Activated CD8-positive, alpha-beta T cell treated with anti-CD3 and anti-CD28 coated beads for 36 hours (primary cell): ENCODE data around the gene MFSD2A. TPM values are rescaled to one million over a fixed set of nuclear protein-coding genes. Genes with fewer than 3 reads are reported as not detected.

ENCODE experiments used
- ATAC-seq: fragments of 200-7000 bp; cut with Tn5 transposase; one replicate; pipeline ENCODE4 v1.10.0; 2021; ENCODE audit warnings: mild to moderate bottlenecking, moderate library complexity
- CTCF ChIA-PET: fragments of 350-600 bp; sonication (Branson Sonifier 250); formaldehyde crosslinking; loops from one replicate; lab custom pipeline; 2021; ENCODE audit warnings: antibody characterized with exemption; lab: Charles Lee
- POLR2A ChIA-PET: fragments of 350-600 bp; sonication (Branson Sonifier 250); formaldehyde crosslinking; loops from one replicate; lab custom pipeline; 2021; ENCODE audit warnings: antibody characterized with exemption; lab: Charles Lee
- DNase-seq: peaks from one replicate; pipeline ENCODE4 v3.0.0-alpha.2; 2020
- H3K27ac Mint-ChIP-seq: one replicate; pipeline ENCODE4 v1.8.0; 2021; ENCODE audit warnings: mild to moderate bottlenecking, mixed read lengths
- H3K27me3 Mint-ChIP-seq: one replicate; pipeline ENCODE4 v1.8.0; 2021; ENCODE audit warnings: mixed read lengths
- H3K36me3 Mint-ChIP-seq: one replicate; pipeline ENCODE4 v1.8.0; 2021; ENCODE audit warnings: low read depth, mixed read lengths
- H3K4me1 Mint-ChIP-seq: one replicate; pipeline ENCODE4 v1.8.0; 2021; ENCODE audit warnings: low read depth, mixed read lengths
- H3K4me3 Mint-ChIP-seq: one replicate; pipeline ENCODE4 v1.8.0; 2021; ENCODE audit warnings: mild to moderate bottlenecking, moderate library complexity, mixed read lengths
- H3K9me3 Mint-ChIP-seq: one replicate; pipeline ENCODE4 v1.8.0; 2021; ENCODE audit warnings: mixed read lengths
- intact Hi-C: fragments of 100-400 bp; cut with micrococcal nuclease; formaldehyde crosslinking; loops from one replicate; pipeline ENCODE4 v1.10.0; 2022
- total RNA-seq, 2 experiments: library from RNA; stranded (reverse); gene quantifications; one replicate each; pipeline ENCODE4 v1.2.3, GENCODE V29; 2021
- TF ChIP-seq, protein P1 (sequence below): fragments of 200-600 bp; IDR thresholded peaks from one replicate; pipeline ENCODE4 v1.8.0; 2022; ENCODE audit warnings: antibody characterized with exemption, mild to moderate bottlenecking

MFSD2A gene
- total RNA-seq, 2 experiments from 2014 or later: 15.0 to 19.3 TPM

DNA sequence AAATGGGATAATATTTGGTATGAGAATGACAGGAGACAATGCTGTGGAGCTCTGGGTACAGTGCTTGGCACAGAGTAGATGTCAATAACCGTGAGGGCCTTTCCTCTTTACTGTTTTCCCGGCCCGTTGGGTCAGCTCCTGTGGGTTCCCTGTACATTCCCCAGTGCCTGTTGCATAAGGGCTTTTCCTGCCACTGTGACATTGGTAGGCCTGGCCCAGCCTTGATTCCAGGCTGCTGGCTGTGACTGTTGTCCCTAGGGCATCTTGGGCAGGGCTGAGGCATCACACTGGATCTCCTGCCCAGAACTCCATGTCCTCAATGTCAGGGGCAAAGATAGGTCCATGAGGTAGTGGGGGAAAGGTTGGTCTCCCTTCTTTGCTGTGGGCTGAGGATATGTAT lies 27.4 kb upstream of the MFSD2A start:
- no peaks in the 10 kb centered on the region for H3K4me1 Mint-ChIP-seq
- H3K9me3 Mint-ChIP-seq: no peaks in the 10 kb centered on the region
- DNase-seq (no peak), ATAC-seq (no peak)
- no peak overlapping the region for H3K4me3 Mint-ChIP-seq
- no peak overlapping the region for H3K27ac Mint-ChIP-seq
- CTCF ChIA-PET: interaction anchor here (14.2 kb wide), 1 partner anchor 47 kb away, joined by 293 read pairs; no protein-coding TSS in a partner anchor
- TF ChIP-seq, protein P1, sequence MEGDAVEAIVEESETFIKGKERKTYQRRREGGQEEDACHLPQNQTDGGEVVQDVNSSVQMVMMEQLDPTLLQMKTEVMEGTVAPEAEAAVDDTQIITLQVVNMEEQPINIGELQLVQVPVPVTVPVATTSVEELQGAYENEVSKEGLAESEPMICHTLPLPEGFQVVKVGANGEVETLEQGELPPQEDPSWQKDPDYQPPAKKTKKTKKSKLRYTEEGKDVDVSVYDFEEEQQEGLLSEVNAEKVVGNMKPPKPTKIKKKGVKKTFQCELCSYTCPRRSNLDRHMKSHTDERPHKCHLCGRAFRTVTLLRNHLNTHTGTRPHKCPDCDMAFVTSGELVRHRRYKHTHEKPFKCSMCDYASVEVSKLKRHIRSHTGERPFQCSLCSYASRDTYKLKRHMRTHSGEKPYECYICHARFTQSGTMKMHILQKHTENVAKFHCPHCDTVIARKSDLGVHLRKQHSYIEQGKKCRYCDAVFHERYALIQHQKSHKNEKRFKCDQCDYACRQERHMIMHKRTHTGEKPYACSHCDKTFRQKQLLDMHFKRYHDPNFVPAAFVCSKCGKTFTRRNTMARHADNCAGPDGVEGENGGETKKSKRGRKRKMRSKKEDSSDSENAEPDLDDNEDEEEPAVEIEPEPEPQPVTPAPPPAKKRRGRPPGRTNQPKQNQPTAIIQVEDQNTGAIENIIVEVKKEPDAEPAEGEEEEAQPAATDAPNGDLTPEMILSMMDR: no peak
- no peaks in the 10 kb centered on the region for H3K27me3 Mint-ChIP-seq
- POLR2A ChIA-PET: no interaction called here
- intact Hi-C loops: loop anchor here (10.0 kb wide), 1 partner anchor 107 kb away; no protein-coding TSS in a partner anchor
- no peaks in the 10 kb centered on the region for H3K36me3 Mint-ChIP-seq

DNA sequence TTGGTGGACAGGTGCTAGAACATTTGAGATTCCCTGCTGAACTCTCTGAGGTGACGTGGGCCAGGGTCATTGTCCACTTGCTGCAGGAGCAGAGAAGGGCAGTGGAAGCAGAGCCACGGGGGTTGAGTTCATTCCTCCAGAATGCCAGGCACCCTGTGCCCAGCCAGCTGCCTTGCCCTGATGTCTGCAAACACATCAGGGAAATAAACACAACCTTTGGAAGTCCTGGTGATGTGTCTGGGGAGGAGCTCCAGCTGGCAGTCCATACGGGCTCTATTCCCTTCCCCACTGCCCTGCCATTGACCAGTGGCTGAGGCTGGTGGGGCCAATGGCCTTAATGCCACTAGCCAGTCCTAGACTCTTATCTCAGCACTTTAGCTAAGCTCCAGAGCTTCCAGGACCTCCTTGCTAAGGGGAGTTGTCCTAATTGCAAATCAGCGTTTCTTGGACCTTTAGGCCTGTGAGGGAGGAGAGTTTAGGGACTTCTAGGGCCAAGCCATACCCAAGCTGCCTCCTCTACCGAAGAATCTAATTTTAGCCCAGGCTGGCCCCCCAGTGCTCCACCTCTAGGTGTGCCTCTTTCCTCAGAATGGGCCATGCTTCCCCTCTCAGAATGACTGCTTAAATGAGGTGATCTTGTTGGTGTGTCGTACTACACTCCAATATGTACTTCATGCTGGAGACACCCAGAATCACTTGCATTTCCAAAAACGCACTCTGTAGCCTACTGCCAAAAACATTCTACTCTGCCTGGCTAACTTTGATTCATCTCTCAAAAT lies 25.9 kb upstream of the MFSD2A start:
- no peak for ATAC-seq
- intact Hi-C loops: loop anchor here (10.0 kb wide), 1 partner anchor 106 kb away; no protein-coding TSS in a partner anchor
- Mint-ChIP-seq H3K9me3 (no peaks in the 10 kb centered on the region), H3K4me3 (no peak overlapping the region), H3K27me3 (no peaks in the 10 kb centered on the region), H3K4me1 (no peaks in the 10 kb centered on the region), H3K36me3 (no peaks in the 10 kb centered on the region), H3K27ac (no peak overlapping the region)
- ChIA-PET POLR2A (no interaction called here), CTCF (interaction anchor here (1.1 to 1.3 kb wide), 3 partner anchors 9 to 27 kb away, joined by 3 to 4 read pairs (median 3); no protein-coding TSS in a partner anchor)
- TF ChIP-seq, protein P1: no peak
- DNase-seq: no peak

DNA sequence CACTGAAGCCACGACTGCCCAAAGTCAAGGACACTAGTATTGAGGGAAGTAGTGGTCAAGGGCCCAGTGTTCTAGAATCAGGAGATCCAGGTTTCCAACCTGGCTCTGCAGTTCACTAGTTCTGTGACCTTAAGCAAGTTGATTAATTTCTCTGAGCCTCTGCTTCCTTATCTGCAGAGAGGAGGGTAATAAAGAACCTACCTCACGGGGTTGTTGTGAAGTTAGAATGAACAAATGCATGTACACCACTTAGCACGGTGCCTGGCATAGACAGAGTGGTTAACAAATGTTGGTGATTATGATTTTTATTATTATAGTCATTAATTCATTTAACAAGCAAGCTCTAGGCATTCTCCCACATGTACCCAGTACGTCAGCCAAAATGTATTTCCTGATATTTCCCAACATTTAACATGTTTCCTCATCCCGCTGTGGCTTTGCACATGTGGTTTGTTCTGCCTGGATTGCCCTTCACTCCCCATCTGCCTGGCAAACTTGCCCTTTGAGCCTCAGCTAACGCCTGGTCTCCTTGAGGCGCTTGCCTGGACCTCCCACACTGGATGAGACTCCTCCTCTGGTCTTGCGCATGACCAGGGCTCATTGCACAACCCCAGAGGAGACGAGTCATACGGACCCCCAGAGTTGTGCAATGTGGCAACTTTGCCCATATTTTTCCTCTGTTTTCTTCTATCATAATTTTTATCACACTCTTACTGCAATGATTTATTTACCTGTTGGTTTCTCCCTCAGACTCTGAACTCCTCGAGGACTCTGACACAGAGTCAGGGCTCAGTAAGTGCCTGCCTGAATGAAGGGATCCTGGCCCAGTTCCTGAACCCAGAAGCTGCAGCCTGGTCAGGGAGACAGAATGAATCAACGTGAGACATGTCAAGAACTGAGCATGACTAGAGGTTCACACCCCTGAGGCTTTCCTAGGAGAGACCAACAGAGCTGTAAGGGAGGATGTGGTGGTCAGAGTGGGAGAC lies 20.7 kb upstream of the MFSD2A start:
- Mint-ChIP-seq H3K36me3 (no peaks in the 10 kb centered on the region), H3K4me3 (no peak overlapping the region), H3K9me3 (no peaks in the 10 kb centered on the region), H3K27ac (no peak overlapping the region), H3K4me1 (no peaks in the 10 kb centered on the region), H3K27me3 (no peaks in the 10 kb centered on the region)
- ChIA-PET CTCF (interaction anchor here (1.1 to 1.3 kb wide), 3 partner anchors 15 to 40 kb away, joined by 4 to 5 read pairs (median 4); no protein-coding TSS in a partner anchor), POLR2A (interaction anchor here (0.5 to 1.7 kb wide), 5 partner anchors 9 to 974 kb away, joined by 3 to 4 read pairs (median 3); partner anchors contain the start of gene MFSD2A)
- intact Hi-C loops: no loop called here
- DNase-seq (no peak), ATAC-seq (no peak)
- TF ChIP-seq, protein P1: no peak

DNA sequence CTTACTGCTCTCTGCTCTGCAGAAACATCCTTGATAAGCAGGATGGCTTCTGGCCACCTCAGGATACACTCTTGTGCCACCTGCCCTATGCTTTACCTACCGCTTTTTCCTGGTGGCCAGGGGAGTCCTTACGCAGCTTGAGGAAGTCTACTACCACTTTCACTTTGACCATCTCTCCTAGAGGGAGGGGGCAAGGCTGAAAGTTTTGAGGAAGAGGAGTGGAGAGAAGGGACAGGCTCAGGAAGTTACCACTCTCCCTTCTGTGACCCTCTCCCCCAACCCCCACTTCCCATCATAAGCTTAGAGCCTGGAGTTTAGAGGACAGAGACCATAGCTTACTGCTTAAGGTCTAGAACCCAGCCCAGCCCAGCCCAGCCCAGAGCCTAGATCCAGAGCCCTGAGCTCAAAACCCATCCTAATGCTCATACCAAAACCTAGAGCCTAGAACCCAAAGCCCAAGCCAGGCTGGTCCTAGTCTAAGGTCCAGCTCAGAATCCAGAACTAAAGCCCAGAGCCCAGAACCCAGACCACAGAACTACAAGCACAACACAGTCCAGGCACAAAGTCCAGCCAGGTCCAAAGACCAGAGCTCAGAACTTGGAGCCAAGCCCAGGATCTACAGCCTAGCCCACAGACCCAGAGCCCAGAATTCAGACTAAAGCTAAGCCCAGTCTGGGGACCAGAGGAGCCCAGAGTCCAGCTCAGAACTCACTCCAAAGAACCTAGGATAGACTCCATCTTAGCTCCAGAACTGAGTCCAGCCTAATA lies 18.0 kb upstream of the MFSD2A start:
- intact Hi-C loops: no loop called here
- Mint-ChIP-seq H3K27ac (no peak overlapping the region), H3K36me3 (no peaks in the 10 kb centered on the region), H3K27me3 (no peaks in the 10 kb centered on the region), H3K4me1 (no peaks in the 10 kb centered on the region), H3K9me3 (no peaks in the 10 kb centered on the region), H3K4me3 (no peak overlapping the region)
- no peak for DNase-seq
- ChIA-PET POLR2A (interaction anchor here (0.6 to 1.2 kb wide), 2 partner anchors 16 to 28 kb away, joined by 3 read pairs; no protein-coding TSS in a partner anchor), CTCF (interaction anchor here (1.1 to 2.0 kb wide), 4 partner anchors 13 to 37 kb away, joined by 3 to 12 read pairs (median 4); partner anchors contain the start of gene MYCL)
- TF ChIP-seq, protein P1: no peak
- no peak for ATAC-seq
